Measurements from ENCODE around the gene CDC42BPA.
A peak's percentile ranks its signal among the peaks of the same experiment; 100 is the strongest.

CDC42BPA gene

GRCh38 chr1:226948051-226948450 lies 370.2 kb downstream of the CDC42BPA start:
- TF ChIP-seq, protein P1, sequence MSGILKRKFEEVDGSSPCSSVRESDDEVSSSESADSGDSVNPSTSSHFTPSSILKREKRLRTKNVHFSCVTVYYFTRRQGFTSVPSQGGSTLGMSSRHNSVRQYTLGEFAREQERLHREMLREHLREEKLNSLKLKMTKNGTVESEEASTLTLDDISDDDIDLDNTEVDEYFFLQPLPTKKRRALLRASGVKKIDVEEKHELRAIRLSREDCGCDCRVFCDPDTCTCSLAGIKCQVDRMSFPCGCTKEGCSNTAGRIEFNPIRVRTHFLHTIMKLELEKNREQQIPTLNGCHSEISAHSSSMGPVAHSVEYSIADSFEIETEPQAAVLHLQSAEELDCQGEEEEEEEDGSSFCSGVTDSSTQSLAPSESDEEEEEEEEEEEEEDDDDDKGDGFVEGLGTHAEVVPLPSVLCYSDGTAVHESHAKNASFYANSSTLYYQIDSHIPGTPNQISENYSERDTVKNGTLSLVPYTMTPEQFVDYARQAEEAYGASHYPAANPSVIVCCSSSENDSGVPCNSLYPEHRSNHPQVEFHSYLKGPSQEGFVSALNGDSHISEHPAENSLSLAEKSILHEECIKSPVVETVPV (CRISPR knock-in tag; IDR thresholded peaks at IDR 0.05) = no peak
- no peak for TF ChIP-seq RARB (CRISPR knock-in tag; IDR thresholded peaks at IDR 0.05)
- TF ChIP-seq TSHZ2 (CRISPR knock-in tag; IDR thresholded peaks at IDR 0.05) = no peak
- TF ChIP-seq TOX (CRISPR knock-in tag; IDR thresholded peaks at IDR 0.05; ENCODE audit: borderline replicate concordance) = no peak
- no peak for TF ChIP-seq ZFP30 (CRISPR knock-in tag; IDR thresholded peaks at IDR 0.05)
- no peak for TF ChIP-seq ARNTL (CRISPR knock-in tag; IDR thresholded peaks at IDR 0.05; ENCODE audit: borderline replicate concordance, low read depth)
- no peak for TF ChIP-seq ESRRG (CRISPR knock-in tag; IDR thresholded peaks at IDR 0.05)
- no peak for TF ChIP-seq TCF4 (CRISPR knock-in tag; IDR thresholded peaks at IDR 0.05; ENCODE audit: borderline replicate concordance)
- TF ChIP-seq BACH2 (CRISPR knock-in tag; IDR thresholded peaks at IDR 0.05; ENCODE audit: borderline replicate concordance) = no peak
- TF ChIP-seq, protein P2, sequence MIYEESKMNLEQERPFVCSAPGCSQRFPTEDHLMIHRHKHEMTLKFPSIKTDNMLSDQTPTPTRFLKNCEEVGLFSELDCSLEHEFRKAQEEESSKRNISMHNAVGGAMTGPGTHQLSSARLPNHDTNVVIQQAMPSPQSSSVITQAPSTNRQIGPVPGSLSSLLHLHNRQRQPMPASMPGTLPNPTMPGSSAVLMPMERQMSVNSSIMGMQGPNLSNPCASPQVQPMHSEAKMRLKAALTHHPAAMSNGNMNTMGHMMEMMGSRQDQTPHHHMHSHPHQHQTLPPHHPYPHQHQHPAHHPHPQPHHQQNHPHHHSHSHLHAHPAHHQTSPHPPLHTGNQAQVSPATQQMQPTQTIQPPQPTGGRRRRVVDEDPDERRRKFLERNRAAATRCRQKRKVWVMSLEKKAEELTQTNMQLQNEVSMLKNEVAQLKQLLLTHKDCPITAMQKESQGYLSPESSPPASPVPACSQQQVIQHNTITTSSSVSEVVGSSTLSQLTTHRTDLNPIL (CRISPR knock-in tag; IDR thresholded peaks at IDR 0.05; ENCODE audit: low read depth) = no peak
- no peak for ATAC-seq

DNA sequence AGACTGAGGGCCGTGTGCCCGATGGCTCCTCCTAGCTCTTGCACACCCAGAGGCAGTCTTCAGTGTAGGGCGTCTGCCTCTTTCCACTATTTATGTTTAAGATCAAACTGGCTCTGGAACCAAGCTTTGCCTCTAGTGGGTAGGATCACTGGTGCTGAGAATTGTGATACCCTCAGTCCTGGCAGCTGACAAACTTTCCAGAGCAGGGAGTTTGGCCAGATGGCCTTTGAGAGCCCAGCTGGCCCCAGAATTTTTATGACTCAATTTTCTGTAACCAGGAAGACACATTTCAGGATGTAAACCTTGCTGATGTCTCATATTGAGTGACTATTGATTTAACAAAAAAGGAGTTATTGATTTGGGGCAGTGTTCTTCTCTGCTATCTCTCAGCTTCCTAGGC lies 371.5 kb downstream of the CDC42BPA start:
- ATAC-seq = no peak; the same call in 2 of the 3 replicates
- TF ChIP-seq BACH2 (CRISPR knock-in tag; IDR thresholded peaks at IDR 0.05; ENCODE audit: borderline replicate concordance) (no peak), PPARA (CRISPR knock-in tag; IDR thresholded peaks at IDR 0.05; ENCODE audit: borderline replicate concordance) (no peak), TCF4 (CRISPR knock-in tag; IDR thresholded peaks at IDR 0.05; ENCODE audit: borderline replicate concordance) (peak; percentile 25; the same call in 1 of the 2 replicates)
- TF ChIP-seq, protein P3, sequence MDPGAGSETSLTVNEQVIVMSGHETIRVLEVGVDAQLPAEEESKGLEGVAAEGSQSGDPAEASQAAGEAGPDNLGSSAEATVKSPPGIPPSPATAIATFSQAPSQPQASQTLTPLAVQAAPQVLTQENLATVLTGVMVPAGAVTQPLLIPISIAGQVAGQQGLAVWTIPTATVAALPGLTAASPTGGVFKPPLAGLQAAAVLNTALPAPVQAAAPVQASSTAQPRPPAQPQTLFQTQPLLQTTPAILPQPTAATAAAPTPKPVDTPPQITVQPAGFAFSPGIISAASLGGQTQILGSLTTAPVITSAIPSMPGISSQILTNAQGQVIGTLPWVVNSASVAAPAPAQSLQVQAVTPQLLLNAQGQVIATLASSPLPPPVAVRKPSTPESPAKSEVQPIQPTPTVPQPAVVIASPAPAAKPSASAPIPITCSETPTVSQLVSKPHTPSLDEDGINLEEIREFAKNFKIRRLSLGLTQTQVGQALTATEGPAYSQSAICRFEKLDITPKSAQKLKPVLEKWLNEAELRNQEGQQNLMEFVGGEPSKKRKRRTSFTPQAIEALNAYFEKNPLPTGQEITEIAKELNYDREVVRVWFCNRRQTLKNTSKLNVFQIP (CRISPR knock-in tag; IDR thresholded peaks at IDR 0.05; ENCODE audit: borderline replicate concordance, low read depth) = no peak

GRCh38 chr1:226946285-226946684 lies 372.0 kb downstream of the CDC42BPA start:
- TF ChIP-seq PPARA (CRISPR knock-in tag; IDR thresholded peaks at IDR 0.05; ENCODE audit: borderline replicate concordance) (no peak), CSDC2 (CRISPR knock-in tag; IDR thresholded peaks at IDR 0.05) (no peak)
- ATAC-seq = no peak

DNA sequence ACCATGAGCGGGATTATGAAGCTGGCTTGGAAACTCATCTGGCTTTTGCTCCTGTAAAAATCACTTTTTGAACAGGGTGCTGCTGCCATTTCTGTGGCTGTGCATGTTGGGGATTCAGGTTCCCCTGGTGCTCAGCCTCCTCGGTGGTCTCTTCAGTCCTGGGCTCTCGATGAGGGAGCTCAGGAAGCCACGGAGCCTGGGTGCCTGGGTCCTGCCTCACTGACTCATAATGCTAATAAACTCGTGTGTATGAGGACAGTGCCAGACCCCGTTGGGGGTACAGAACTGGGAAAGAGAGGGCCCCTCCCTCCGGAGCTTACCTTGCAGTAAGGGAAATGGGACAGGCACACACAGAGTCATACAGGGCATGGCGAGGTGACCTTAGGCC lies 372.4 kb downstream of the CDC42BPA start:
- no peak for ATAC-seq
- no peak for TF ChIP-seq ISL1 (CRISPR knock-in tag; IDR thresholded peaks at IDR 0.05)
- no peak for TF ChIP-seq TSHZ2 (CRISPR knock-in tag; IDR thresholded peaks at IDR 0.05)
- no peak for TF ChIP-seq TCF4 (CRISPR knock-in tag; IDR thresholded peaks at IDR 0.05; ENCODE audit: borderline replicate concordance)
- TF ChIP-seq, protein P2 (CRISPR knock-in tag; IDR thresholded peaks at IDR 0.05; ENCODE audit: low read depth) = no peak
- TF ChIP-seq OSR1 (CRISPR knock-in tag; IDR thresholded peaks at IDR 0.05) = no peak
- TF ChIP-seq ZFP30 (CRISPR knock-in tag; IDR thresholded peaks at IDR 0.05) = no peak
- no peak for TF ChIP-seq SNAI2 (CRISPR knock-in tag; IDR thresholded peaks at IDR 0.05)
- TF ChIP-seq, protein P3 (CRISPR knock-in tag; IDR thresholded peaks at IDR 0.05; ENCODE audit: borderline replicate concordance, low read depth) = no peak
- TF ChIP-seq, protein P1 (CRISPR knock-in tag; IDR thresholded peaks at IDR 0.05) = no peak
